ENCODE results near the gene TBC1D14.
A peak's percentile ranks its signal among the peaks of the same experiment; 100 is the strongest.
"Not testable (repeated sequence)": the region's sequence is repeated elsewhere in the genome, so short reads cannot be mapped to it uniquely, and the experiment has no call there.

Gene TBC1D14

GRCh38 chr4:6963139-6963611 is 53.5 kb downstream of the TBC1D14 start:
- FAIRE-seq (no peak), DNase-seq (ENCODE audit: insufficient read length, low spot score) (no peak)
- TF ChIP-seq POLR2A (IDR thresholded peaks at IDR 0.05; ENCODE audit: low read depth, low read length) = no peak

GRCh38 chr4:6964858-6965257 is 55.2 kb downstream of the TBC1D14 start:
- no peak for DNase-seq (ENCODE audit: insufficient read length, low spot score)
- FAIRE-seq = no peak
- no peak for TF ChIP-seq POLR2A (IDR thresholded peaks at IDR 0.05; ENCODE audit: low read depth, low read length)

- FAIRE-seq = no peak
- DNase-seq (ENCODE audit: insufficient read length, low spot score) = no peak
Observed at GRCh38 chr4:6965329-6965728, 55.7 kb downstream of the TBC1D14 start.

GRCh38 chr4:6967846-6968340 is 58.3 kb downstream of the TBC1D14 start:
- TF ChIP-seq POLR2A (IDR thresholded peaks at IDR 0.05; ENCODE audit: low read depth, low read length) = no peak
- no peak for FAIRE-seq
- DNase-seq (ENCODE audit: insufficient read length, low spot score) = no peak

More at GRCh38 chr4:6965329-6965728, 55.7 kb downstream of the TBC1D14 start:
- no peak for TF ChIP-seq POLR2A (IDR thresholded peaks at IDR 0.05; ENCODE audit: low read depth, low read length)

- TF ChIP-seq POLR2A (IDR thresholded peaks at IDR 0.05; ENCODE audit: low read depth, low read length) = no peak
- no peak for FAIRE-seq
- no peak for DNase-seq (ENCODE audit: insufficient read length, low spot score)
Observed at GRCh38 chr4:6968496-6968895, 58.9 kb downstream of the TBC1D14 start.

- FAIRE-seq = no peak
- DNase-seq (ENCODE audit: insufficient read length, low spot score) = no peak
- TF ChIP-seq POLR2A (IDR thresholded peaks at IDR 0.05; ENCODE audit: low read depth, low read length) = no peak
Observed at GRCh38 chr4:6969826-6970800, 60.5 kb downstream of the TBC1D14 start.

- no peak for DNase-seq (ENCODE audit: insufficient read length, low spot score)
- FAIRE-seq = no peak
- no peak for TF ChIP-seq POLR2A (IDR thresholded peaks at IDR 0.05; ENCODE audit: low read depth, low read length)
Observed at GRCh38 chr4:6971536-6972374, 62.1 kb downstream of the TBC1D14 start.

- TF ChIP-seq POLR2A (IDR thresholded peaks at IDR 0.05; ENCODE audit: low read depth, low read length) = no peak
- no peak for DNase-seq (ENCODE audit: insufficient read length, low spot score)
- FAIRE-seq = no peak
Observed at GRCh38 chr4:6972375-6972650, 62.7 kb downstream of the TBC1D14 start.

- DNase-seq (ENCODE audit: insufficient read length, low spot score) (no peak), FAIRE-seq (no peak)
- TF ChIP-seq POLR2A (IDR thresholded peaks at IDR 0.05; ENCODE audit: low read depth, low read length) = no peak
Observed at GRCh38 chr4:6972911-6973310, 63.3 kb downstream of the TBC1D14 start.

- TF ChIP-seq POLR2A (IDR thresholded peaks at IDR 0.05; ENCODE audit: low read depth, low read length) = no peak
- FAIRE-seq = peak; percentile 76
- DNase-seq (ENCODE audit: insufficient read length, low spot score) = peak; percentile 67
Observed at GRCh38 chr4:6974138-6974848, 64.7 kb downstream of the TBC1D14 start.

- not testable (repeated sequence) for DNase-seq (ENCODE audit: insufficient read length, low spot score); FAIRE-seq
Observed at GRCh38 chr4:6977846-6978245, 68.2 kb downstream of the TBC1D14 start.

GRCh38 chr4:6983544-6984142 is 74.0 kb downstream of the TBC1D14 start:
- TF ChIP-seq POLR2A (IDR thresholded peaks at IDR 0.05; ENCODE audit: low read depth, low read length) = no peak
- DNase-seq (ENCODE audit: insufficient read length, low spot score) = no peak
- FAIRE-seq = no peak

All from H54 (cell line).